HepG2 (cell line): ENCODE measurements around the gene WDR62. TPM values are rescaled to one million over a fixed set of nuclear protein-coding genes. Genes with fewer than 3 reads are reported as not detected.

Experiments
- ATF2 ChIP-seq: sonication (generic); formaldehyde crosslinking; IDR thresholded peaks from 2 replicates; pipeline ENCODE4 v1.4.0; 2020; ENCODE audit warnings: missing genetic modification reagents
- CTCF ChIP-seq: sonication (generic); formaldehyde crosslinking; IDR thresholded peaks from 2 replicates; pipeline ENCODE4 v1.5.0; 2020; ENCODE audit warnings: mild to moderate bottlenecking, missing genetic modification reagents, moderate library complexity
- FOSL2 ChIP-seq: sonication (generic); formaldehyde crosslinking; IDR thresholded peaks from 2 replicates; pipeline ENCODE4 v1.4.0; 2020; ENCODE audit warnings: missing genetic modification reagents
- GABPB1 ChIP-seq: IDR thresholded peaks from 2 replicates; pipeline ENCODE4 v1.6.1; 2016; ENCODE audit warnings: mild to moderate bottlenecking, missing genetic modification reagents, moderate library complexity, missing compliant biosample characterization
- IKZF4 ChIP-seq: sonication (generic); formaldehyde crosslinking; IDR thresholded peaks from 2 replicates; pipeline ENCODE4 v1.5.1; 2020; ENCODE audit warnings: borderline replicate concordance, mild to moderate bottlenecking, low read depth, missing genetic modification reagents; ENCODE audit errors: not compliant biosample characterization
- MED8 ChIP-seq: sonication (generic); formaldehyde crosslinking; IDR thresholded peaks from 2 replicates; pipeline ENCODE4 v1.8.1; 2023; ENCODE audit warnings: mild to moderate bottlenecking, missing genetic modification reagents; ENCODE audit not compliant: insufficient replicate concordance
- NFRKB ChIP-seq: fragments of 450-650 bp; IDR thresholded peaks from 2 replicates; pipeline ENCODE4 v1.6.1; 2017
- NR2F2 ChIP-seq: IDR thresholded peaks from 2 replicates; pipeline ENCODE4 v1.6.1; 2012; ENCODE audit warnings: low read depth, inconsistent platforms, borderline replicate concordance
- NRL ChIP-seq: sonication (generic); formaldehyde crosslinking; IDR thresholded peaks from 2 replicates; pipeline ENCODE4 v1.5.0; 2020; ENCODE audit warnings: missing genetic modification reagents, mild to moderate bottlenecking, moderate library complexity, borderline replicate concordance
- POGK ChIP-seq: sonication (generic); formaldehyde crosslinking; conservative IDR thresholded peaks from 2 replicates; pipeline ENCODE4 v1.8.0; 2022; ENCODE audit warnings: mild to moderate bottlenecking, moderate library complexity, missing genetic modification reagents
- POGZ ChIP-seq: sonication (generic); formaldehyde crosslinking; IDR thresholded peaks from 2 replicates; pipeline ENCODE4 v1.4.0; 2020; ENCODE audit warnings: mild to moderate bottlenecking, missing genetic modification reagents
- PRDM4 ChIP-seq: sonication (generic); formaldehyde crosslinking; IDR thresholded peaks from 2 replicates; pipeline ENCODE4 v1.9.0; 2021; ENCODE audit warnings: missing genetic modification reagents, borderline replicate concordance
- ZNF24 ChIP-seq: fragments of 450-650 bp; IDR thresholded peaks from 2 replicates; pipeline ENCODE4 v1.6.1; 2017; ENCODE audit warnings: antibody characterized with exemption, mild to moderate bottlenecking
- ZNF337 ChIP-seq: sonication (generic); formaldehyde crosslinking; IDR thresholded peaks from 2 replicates; pipeline ENCODE4 v1.5.1; 2020; ENCODE audit warnings: missing genetic modification reagents, low read depth, mild to moderate bottlenecking, borderline replicate concordance
- ZNF431 ChIP-seq: sonication (generic); formaldehyde crosslinking; IDR thresholded peaks from 2 replicates; pipeline ENCODE4 v1.9.0; 2022; ENCODE audit warnings: missing genetic modification reagents, low read depth, mild to moderate bottlenecking, borderline replicate concordance
- ZNF547 ChIP-seq: sonication (generic); formaldehyde crosslinking; IDR thresholded peaks from 2 replicates; pipeline ENCODE4 v1.5.1; 2020; ENCODE audit warnings: mild to moderate bottlenecking, missing genetic modification reagents
- ZNF598 ChIP-seq: sonication (generic); formaldehyde crosslinking; IDR thresholded peaks from 2 replicates; pipeline ENCODE4 v1.5.1; 2020; ENCODE audit warnings: mild to moderate bottlenecking, missing genetic modification reagents, borderline replicate concordance
- ZNF770 ChIP-seq: sonication (generic); formaldehyde crosslinking; IDR thresholded peaks from 2 replicates; pipeline ENCODE4 v1.5.0; 2020; ENCODE audit warnings: mild to moderate bottlenecking, missing genetic modification reagents
- polyA plus RNA-seq, 8 experiments: library from polyadenylated mRNA; depleted of rRNA in 3 of 8; stranded (reverse) in 7 of 8; unstranded in 1 of 8; fragments of >200 nt; fragmentation: Illumina TruSeq in 4 of 8; extraction: Trizol in 4 of 8; gene quantifications; 2 replicates each; pipeline versions ENCODE4 v1.2.1 to v1.2.3, GENCODE V29; 2011 to 2016; ENCODE audit warnings: low read depth in 4 of 8, missing spikeins in 1 of 8, mixed read lengths in 1 of 8; ENCODE audit not compliant: insufficient read depth in 1 of 8
- total RNA-seq, 5 experiments: library from RNA; depleted of rRNA; stranded (reverse); fragments of >200 nt; fragmentation: Illumina TruSeq; extraction: Trizol; gene quantifications; 2 replicates each; pipeline ENCODE4 v1.2.3, GENCODE V29; 2016; ENCODE audit warnings: low read depth in 1 of 5

The WDR62 gene
- total and polyA plus RNA-seq, 2 of the 13 experiments (the other 11 are each of a cell fraction or from before 2014, with no cell fraction given) = 5.8 to 12.5 TPM

- TF ChIP-seq IKZF4 (CRISPR knock-in tag) (peak; percentile 13), MED8 (CRISPR knock-in tag) (peak; percentile 70), ZNF431 (CRISPR knock-in tag) (peak; percentile 32), ZNF598 (peak; percentile 94; the same call in 1 of the 2 replicates), NFRKB (no peak), ZNF24 (no peak), FOSL2 (CRISPR knock-in tag) (peak; percentile 46; the same call in 1 of the 2 replicates), POGK (CRISPR knock-in tag) (peak; percentile 77), GABPB1 (peak; percentile 79), NR2F2 (no peak), ATF2 (CRISPR knock-in tag) (peak; percentile 67; the same call in 1 of the 2 replicates), CTCF (CRISPR knock-in tag) (peak; percentile 59), POGZ (CRISPR knock-in tag) (peak; percentile 87), ZNF547 (CRISPR knock-in tag) (peak; percentile 84), NRL (CRISPR knock-in tag) (peak; percentile 73; the same call in 1 of the 2 replicates), ZNF337 (CRISPR knock-in tag) (peak; percentile 82; the same call in 1 of the 2 replicates), ZNF770 (CRISPR knock-in tag) (peak; percentile 41; the same call in 1 of the 2 replicates), PRDM4 (no peak)
These were observed 471 bp upstream of the WDR62 start, which contains the start of gene THAP8 (continued) for GRCh38 chr19:36054119-36054732.
